OCI-LY7 (cell line): ENCODE measurements around the gene GPR50. TPM values are rescaled to one million over a fixed set of nuclear protein-coding genes. Genes with fewer than 3 reads are reported as not detected.

Source experiments
- BruUV-seq: library from RNA; stranded (reverse); fragments of 400-500 nt; replicated peaks from 2 replicates; lab custom pipeline; 2021; lab: Mats Ljungman, UMichigan
- CTCF ChIA-PET: fragments of 300-600 bp; sonication (Branson Sonifier 250); formaldehyde crosslinking; loops from one replicate; lab custom pipeline; 2022; ENCODE audit warnings: antibody characterized with exemption; ENCODE audit not compliant: unreplicated experiment; lab: Charles Lee
- POLR2A ChIA-PET: fragments of 300-600 bp; sonication (Branson Sonifier 250); formaldehyde crosslinking; loops from one replicate; lab custom pipeline; 2022; ENCODE audit warnings: antibody characterized with exemption; lab: Charles Lee
- DNase-seq: peaks from one replicate; pipeline ENCODE4 v3.0.0-alpha.2; 2015; ENCODE audit warnings: low spot score
- H2AFZ ChIP-seq: fragments of 200-600 bp; sonication (generic), shearing (Covaris generic); 2 replicates; pipeline ENCODE4 v1.6.1; 2014; ENCODE audit warnings: mild to moderate bottlenecking, antibody characterized with exemption, low read length, moderate library complexity
- H3K27ac ChIP-seq: fragments of 200-600 bp; sonication (generic); 2 replicates; pipeline ENCODE4 v1.5.1; 2014; ENCODE audit warnings: mixed run types, low read depth, mild to moderate bottlenecking, moderate library complexity, low read length, inconsistent platforms; ENCODE audit not compliant: poor library complexity, severe bottlenecking
- H3K36me3 ChIP-seq: fragments of 200-600 bp; sonication (generic); 2 replicates; pipeline ENCODE4 v1.6.1; 2014; ENCODE audit warnings: mild to moderate bottlenecking, antibody characterized with exemption, low read length, moderate library complexity, mixed read lengths; ENCODE audit not compliant: insufficient read depth
- H3K4me1 ChIP-seq: fragments of 200-600 bp; sonication (generic); 2 replicates; pipeline ENCODE4 v1.5.1; 2014; ENCODE audit warnings: mild to moderate bottlenecking, low read length; ENCODE audit not compliant: insufficient read depth, poor library complexity, severe bottlenecking
- H3K4me2 ChIP-seq: fragments of 200-600 bp; sonication (generic); 2 replicates; pipeline ENCODE4 v1.6.1; 2014; ENCODE audit warnings: mild to moderate bottlenecking, low read length
- H3K4me3 ChIP-seq: fragments of 200-600 bp; sonication (generic); 2 replicates; pipeline ENCODE4 v1.5.1; 2014; ENCODE audit warnings: mild to moderate bottlenecking, low read depth, low read length; ENCODE audit not compliant: poor library complexity, severe bottlenecking
- H3K79me2 ChIP-seq: fragments of 200-600 bp; sonication (generic); 2 replicates; pipeline ENCODE4 v1.6.1; 2016; ENCODE audit warnings: low read depth, mild to moderate bottlenecking, low read length, moderate library complexity, mixed read lengths; ENCODE audit not compliant: insufficient read depth
- H3K9me2 ChIP-seq: fragments of 200-600 bp; sonication (generic); 2 replicates; pipeline ENCODE4 v1.6.1; 2016; ENCODE audit warnings: mild to moderate bottlenecking, low read length, mixed read lengths; ENCODE audit not compliant: insufficient read depth
- H3K9me3 ChIP-seq: fragments of 200-600 bp; sonication (generic); 2 replicates; pipeline ENCODE4 v1.6.1; 2014; ENCODE audit warnings: mild to moderate bottlenecking, mixed run types, low read length, mixed read lengths
- H4K20me1 ChIP-seq: fragments of 200-600 bp; sonication (generic); 2 replicates; pipeline ENCODE4 v1.6.1; 2014; ENCODE audit warnings: mild to moderate bottlenecking, antibody characterized with exemption, low read length, moderate library complexity, mixed read lengths; ENCODE audit not compliant: insufficient read depth
- CTCF ChIP-seq: fragments of 200-600 bp; sonication (generic); conservative IDR thresholded peaks from 2 replicates; pipeline ENCODE4 v1.5.1; 2014; ENCODE audit warnings: mild to moderate bottlenecking, antibody characterized with exemption, low read length, moderate library complexity, mixed read lengths
- EZH2phosphoT487 ChIP-seq: fragments of 200-600 bp; sonication (generic); IDR thresholded peaks from 2 replicates; pipeline ENCODE4 v1.6.1; 2018; ENCODE audit warnings: low read depth, borderline replicate concordance, mild to moderate bottlenecking, mixed run types, antibody characterized with exemption, low read length, moderate library complexity, mixed read lengths
- intact Hi-C: fragments of 100-400 bp; cut with micrococcal nuclease; formaldehyde crosslinking; loops from one replicate; pipeline ENCODE4 v1.10.0; 2022; ENCODE audit not compliant: unreplicated experiment
- total RNA-seq, 2 experiments: library from RNA; depleted of rRNA in 1 of 2; stranded (reverse); fragments of >200 nt in 1 of 2; shearing (Covaris generic) in 1 of 2; gene quantifications; 2 replicates each; pipeline ENCODE4 v1.2.3, GENCODE V29; 2014 to 2022

The GPR50 gene
- total RNA-seq, 2 experiments from 2014 or later, result not detected

DNA sequence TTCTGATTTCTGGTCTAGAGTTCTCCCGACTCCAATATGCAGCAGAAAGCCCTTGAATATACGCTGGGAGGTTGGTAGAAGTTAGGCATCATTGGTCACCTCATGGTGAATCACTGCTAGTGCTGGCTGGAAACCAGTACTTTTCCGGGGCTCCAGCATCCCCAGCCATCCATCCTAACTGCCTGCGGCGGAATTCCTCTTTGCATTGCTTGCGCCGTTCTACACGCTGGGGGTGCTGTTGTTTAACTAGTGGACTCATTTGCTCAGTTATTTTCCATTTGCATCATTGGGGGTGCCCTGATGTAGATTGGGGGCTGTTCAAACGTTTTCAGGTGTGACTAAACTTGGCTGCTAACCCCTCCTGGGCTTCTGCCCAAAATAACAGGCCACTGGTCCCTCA, 23.3 kb upstream of the GPR50 start:
- Histone ChIP-seq H2AFZ (no peak overlapping the region), H3K4me3 (no peak overlapping the region), H3K27ac (no peak overlapping the region), H3K4me2 (no peak overlapping the region), H3K9me2 (no peaks in the 10 kb centered on the region), H3K9me3 (no peaks in the 10 kb centered on the region), H3K36me3 (no peaks in the 10 kb centered on the region), H3K4me1 (no peaks in the 10 kb centered on the region), H3K79me2 (no peaks in the 10 kb centered on the region), H4K20me1 (no peaks in the 10 kb centered on the region)
- TF ChIP-seq EZH2phosphoT487 (no peak), CTCF (no peak)
- intact Hi-C loops, result loop anchor here (10.0 kb wide), 1 partner anchor 1482 kb away; the partner anchor contains the start of gene GABRQ
- no peak for DNase-seq
- CTCF ChIA-PET, result no interaction called here
- BruUV-seq, result no TSS peak
- POLR2A ChIA-PET, result no interaction called here

- CTCF ChIA-PET, result no interaction called here
- BruUV-seq, result no TSS peak
- TF ChIP-seq EZH2phosphoT487 (no peak), CTCF (no peak)
- Histone ChIP-seq H3K4me3 (no peak overlapping the region), H3K4me2 (no peak overlapping the region), H3K9me2 (no peaks in the 10 kb centered on the region), H3K36me3 (no peaks in the 10 kb centered on the region), H3K79me2 (no peaks in the 10 kb centered on the region), H4K20me1 (no peaks in the 10 kb centered on the region), H2AFZ (no peak overlapping the region), H3K9me3 (no peaks in the 10 kb centered on the region), H3K4me1 (no peaks in the 10 kb centered on the region), H3K27ac (no peak overlapping the region)
- intact Hi-C loops, result loop anchor here (10.0 kb wide), 1 partner anchor 1481 kb away; the partner anchor contains the start of gene GABRQ
- POLR2A ChIA-PET, result no interaction called here
- DNase-seq, result no peak
Measured at GRCh38 chrX:151153667-151154066, 22.7 kb upstream of the GPR50 start.

- H3K79me2 ChIP-seq, result no peaks in the 10 kb centered on the region
- DNase-seq, result no peak
- H3K9me3 ChIP-seq, result no peaks in the 10 kb centered on the region
- no peaks in the 10 kb centered on the region for H3K4me1 ChIP-seq
- TF ChIP-seq EZH2phosphoT487 (no peak), CTCF (no peak)
- H3K9me2 ChIP-seq, result no peaks in the 10 kb centered on the region
- H2AFZ ChIP-seq, result no peak overlapping the region
- no peaks in the 10 kb centered on the region for H3K36me3 ChIP-seq
- POLR2A ChIA-PET, result no interaction called here
- no peak overlapping the region for H3K4me3 ChIP-seq
- no peak overlapping the region for H3K27ac ChIP-seq
- intact Hi-C loops, result loop anchor here (10.0 kb wide), 1 partner anchor 1480 kb away; the partner anchor contains the start of gene GABRQ
- BruUV-seq, result no TSS peak
- CTCF ChIA-PET, result no interaction called here
- H4K20me1 ChIP-seq, result no peaks in the 10 kb centered on the region
- no peak overlapping the region for H3K4me2 ChIP-seq
Measured at GRCh38 chrX:151155234-151155633, 21.1 kb upstream of the GPR50 start.
